GM19351 (cell line): ENCODE data around the gene TTLL8.

Experiments
- ATAC-seq: cut with Tn5 transposase; IDR thresholded peaks from one replicate; pipeline ENCODE4 v1.9.1; 2021; ENCODE audit warnings: mild to moderate bottlenecking, moderate library complexity; ENCODE audit not compliant: unreplicated experiment

Gene TTLL8

GRCh38 chr22:50062509-50063135 lies 4.5 kb upstream of the TTLL8 start:
- no peak for ATAC-seq

- no peak for ATAC-seq
Observed at GRCh38 chr22:50061824-50062355, 3.8 kb upstream of the TTLL8 start.

GRCh38 chr22:50061141-50061823 lies 3.2 kb upstream of the TTLL8 start:
- no peak for ATAC-seq

GRCh38 chr22:50060441-50061140 lies 2.5 kb upstream of the TTLL8 start:
- ATAC-seq: no peak

DNA sequence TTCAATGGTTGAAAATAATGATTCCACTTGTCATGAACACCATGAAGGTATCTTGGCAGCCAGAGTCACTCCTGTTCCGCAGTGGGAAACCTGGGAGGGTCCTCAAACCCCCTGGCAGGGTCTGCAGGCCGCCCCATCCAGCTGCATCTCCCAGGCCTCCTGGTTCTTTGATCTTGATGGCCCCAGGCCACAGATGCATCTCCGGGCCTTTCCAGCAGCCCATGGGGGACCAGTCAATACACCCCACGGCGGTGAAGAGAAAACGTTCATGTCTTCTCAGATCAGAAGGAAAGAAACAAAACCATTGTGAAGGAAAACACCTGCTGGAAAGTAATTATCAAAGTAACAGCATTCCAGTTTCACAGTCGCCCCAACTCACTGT lies 1.8 kb upstream of the TTLL8 start:
- no peak for ATAC-seq

- ATAC-seq: no peak
Observed at GRCh38 chr22:50058906-50059880, 1.1 kb upstream of the TTLL8 start.

GRCh38 chr22:50057278-50058060 lies 629 bp downstream of the TTLL8 start:
- ATAC-seq: no peak

DNA sequence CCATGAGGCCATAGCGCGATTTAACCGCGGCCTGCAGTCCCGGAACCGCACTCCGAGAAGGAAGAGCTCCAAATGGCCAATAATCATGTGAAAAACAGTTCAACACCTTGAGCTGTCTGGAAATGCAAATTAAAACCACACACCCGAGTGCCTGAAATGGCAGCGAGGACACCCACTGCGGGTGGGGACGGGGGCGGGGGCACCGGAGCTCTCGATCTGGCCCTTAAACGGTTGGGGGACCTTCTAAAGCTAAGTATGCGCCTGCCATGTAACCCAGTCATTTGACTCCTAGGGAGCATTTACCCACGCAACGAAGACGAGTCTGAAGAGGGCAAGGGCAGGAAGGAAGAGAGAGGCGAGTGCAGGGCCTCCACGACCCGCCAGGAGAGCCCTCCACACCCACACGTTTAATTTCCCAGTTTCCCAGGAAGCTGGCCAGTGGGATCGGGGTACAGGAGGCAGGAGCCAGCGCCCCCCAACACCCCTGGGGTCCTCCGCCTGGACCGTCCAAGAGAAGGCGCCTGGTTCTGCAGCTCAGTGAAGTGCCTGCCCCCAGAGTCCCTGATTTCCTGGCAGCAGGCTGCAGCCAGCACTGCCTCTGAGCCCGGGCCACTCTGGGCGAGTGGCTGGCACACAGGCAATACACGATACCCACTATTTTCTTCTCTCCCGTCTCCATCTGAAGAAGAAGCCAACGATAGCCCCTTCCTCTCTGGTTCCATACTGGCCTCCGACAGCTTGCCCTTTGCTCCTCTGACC lies 1.7 kb downstream of the TTLL8 start:
- ATAC-seq: no peak

GRCh38 chr22:50053861-50054260 lies 4.2 kb downstream of the TTLL8 start:
- no peak for ATAC-seq

DNA sequence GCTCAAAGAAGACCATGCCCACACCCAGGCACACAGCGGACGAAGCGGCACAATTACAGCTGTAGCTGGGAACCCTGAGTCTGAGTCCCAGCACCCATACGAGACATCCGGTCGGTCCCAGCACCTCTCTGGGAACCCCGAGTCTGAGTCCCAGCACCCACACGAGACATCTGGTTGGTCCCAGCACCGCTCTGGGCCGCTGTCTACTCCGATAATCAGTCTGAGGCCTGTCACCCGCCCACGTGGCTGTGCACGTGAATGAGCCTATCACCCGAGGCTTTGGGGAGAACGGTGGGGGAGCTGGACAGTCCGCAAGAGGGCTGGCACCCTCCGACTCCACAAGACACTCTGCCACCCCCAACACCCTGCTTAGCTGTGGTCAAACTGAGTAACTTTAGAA lies 6.2 kb downstream of the TTLL8 start:
- ATAC-seq: no peak

DNA sequence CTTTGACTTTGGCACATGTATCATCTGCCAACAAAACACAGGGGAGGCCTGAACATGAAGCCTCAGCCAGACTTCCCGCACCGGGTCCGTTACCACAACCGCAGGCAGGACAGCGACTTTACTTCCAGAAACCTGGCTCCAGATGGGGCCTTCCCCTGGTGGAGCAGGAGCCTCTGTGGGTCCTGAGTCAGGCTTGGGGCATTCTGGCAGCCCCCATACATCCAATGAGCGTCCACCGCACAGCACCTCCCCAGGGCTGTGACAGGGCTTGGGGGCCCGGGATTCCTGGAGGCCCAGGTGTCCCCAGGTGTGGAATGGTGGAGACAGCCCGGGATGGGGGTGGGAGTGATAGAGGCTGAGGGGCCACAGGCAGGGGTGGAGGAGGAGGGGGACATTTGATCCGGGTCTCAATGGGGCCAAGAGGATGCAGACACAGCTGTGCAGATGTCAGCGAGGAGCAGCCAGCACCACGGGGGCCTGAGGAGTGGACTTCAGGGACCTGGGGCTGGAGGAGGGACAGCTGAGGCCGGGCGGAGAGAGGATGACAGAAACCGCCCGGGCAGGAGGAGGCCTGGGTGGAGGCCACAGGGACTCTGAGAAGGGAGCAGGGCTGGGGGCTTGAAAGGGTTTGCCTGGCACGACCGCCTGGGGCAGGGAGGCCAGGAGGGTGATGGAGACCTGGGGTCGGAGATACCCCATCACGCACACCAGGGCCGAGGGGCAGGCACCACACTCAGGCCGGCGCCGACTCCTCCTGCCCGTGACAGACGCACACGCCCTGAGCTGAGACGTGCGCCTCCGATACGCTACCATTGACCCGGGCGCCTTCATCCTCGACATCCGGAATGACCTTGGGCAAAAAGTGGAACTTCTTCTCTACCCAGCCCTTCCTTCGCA lies 8.6 kb downstream of the TTLL8 start:
- no peak for ATAC-seq

DNA sequence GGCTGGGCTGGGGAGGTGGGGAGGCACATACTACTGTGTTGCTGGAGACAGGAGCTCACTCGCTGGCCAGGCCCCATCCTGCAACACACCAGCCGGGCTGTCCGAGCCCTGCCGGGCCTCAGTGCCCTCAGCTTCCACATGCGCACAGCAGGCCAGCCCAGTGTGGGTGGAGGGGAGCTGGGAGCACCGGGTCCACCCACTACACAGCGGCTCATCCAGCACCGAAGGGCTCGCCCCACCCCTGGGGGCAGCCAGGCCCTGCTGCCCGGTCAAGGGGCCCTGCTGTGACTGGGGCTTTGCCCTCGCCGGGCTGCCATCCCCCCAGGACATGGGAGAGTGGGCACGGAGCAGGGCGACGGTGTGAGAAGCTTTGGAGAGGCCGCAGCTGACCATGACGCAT lies 9.3 kb downstream of the TTLL8 start:
- no peak for ATAC-seq

- no peak for ATAC-seq
Observed at GRCh38 chr22:50048061-50048765, 9.9 kb downstream of the TTLL8 start.

- no peak for ATAC-seq
Observed at GRCh38 chr22:50047346-50047745, 10.8 kb downstream of the TTLL8 start.

GRCh38 chr22:50046481-50047245 lies 11.4 kb downstream of the TTLL8 start:
- ATAC-seq: no peak

DNA sequence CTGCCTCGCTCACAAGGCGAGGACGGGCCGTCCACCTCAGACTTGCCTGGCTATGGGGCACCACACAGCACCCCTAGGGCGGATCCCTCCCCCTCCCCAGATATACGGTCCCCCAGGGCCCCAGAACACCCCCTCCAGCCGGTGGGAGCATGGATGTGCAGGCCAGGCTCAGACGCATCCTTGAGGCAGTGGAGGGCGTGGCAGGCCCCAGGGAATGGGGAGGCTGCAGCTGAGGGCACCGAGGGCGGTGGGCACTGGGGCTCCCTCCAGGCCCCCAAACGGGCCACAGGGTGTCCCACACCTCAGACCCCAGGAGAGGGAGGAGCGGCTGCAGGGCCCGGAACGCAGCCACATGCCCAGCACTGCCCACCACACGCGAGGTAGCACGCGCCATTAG lies 12.1 kb downstream of the TTLL8 start:
- ATAC-seq: no peak
